Measurements from ENCODE around the gene AKAIN1.

GRCh38 chr18:5166606-5167280 lies 30.3 kb downstream of the AKAIN1 start:
- TF ChIP-seq POLR2A (IDR thresholded peaks at IDR 0.05) (no peak), CTCF (IDR thresholded peaks at IDR 0.05) (no peak)

All from body of pancreas (tissue), 4 donors.